Stimulated activated CD8-positive, alpha-beta memory T cell treated with anti-CD3 and anti-CD28 coated beads, Interleukin-15, amount 100 ng/mL, for 24 hours (primary cell): ENCODE results near the gene RAB43.
"Not testable (repeated sequence)": the region's sequence is repeated elsewhere in the genome, so short reads cannot be mapped to it uniquely, and the experiment has no call there.

Source experiments
- DNase-seq: peaks from one replicate; pipeline ENCODE4 v3.0.0-alpha.2; 2020; ENCODE audit warnings: low read depth

Gene RAB43

GRCh38 chr3:129121016-129121791 is 400 bp downstream of the RAB43 start:
- DNase-seq = no peak

GRCh38 chr3:129120254-129121004 is 1.2 kb downstream of the RAB43 start:
- DNase-seq = peak; percentile 54

DNA sequence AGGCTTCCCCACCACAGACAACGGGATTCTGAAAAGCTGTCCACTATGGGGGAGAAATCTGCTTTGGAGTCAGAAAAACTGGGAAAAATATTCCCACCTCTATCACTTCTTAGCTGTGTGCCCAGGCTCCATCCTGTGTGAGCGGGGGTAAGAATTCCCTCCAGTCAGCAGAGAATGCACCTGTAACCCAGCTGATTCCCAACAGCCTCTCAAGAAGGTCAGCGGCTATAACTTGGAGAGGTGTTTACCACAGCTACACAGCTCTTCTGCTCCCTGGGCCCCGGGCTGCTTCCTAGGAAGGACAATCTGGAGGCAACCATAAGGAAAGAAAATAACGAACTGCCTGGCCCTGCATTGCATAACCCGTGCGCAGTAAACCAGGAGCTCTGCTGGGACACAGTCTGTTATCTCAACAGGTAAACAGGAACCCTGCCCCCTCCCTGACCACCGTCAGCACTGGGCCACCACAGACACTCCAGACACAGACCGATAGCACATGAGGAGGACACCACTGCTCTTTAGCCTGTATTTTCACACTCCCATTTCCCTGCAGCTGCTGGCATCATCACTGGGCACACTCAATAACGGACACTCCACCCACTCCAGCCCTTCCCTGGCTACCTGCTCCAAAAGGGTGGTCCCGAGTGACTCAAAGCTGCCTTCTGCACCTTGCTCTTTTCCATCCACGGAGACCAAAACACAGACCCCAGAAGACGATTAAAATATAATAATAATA is 2.1 kb downstream of the RAB43 start:
- no peak for DNase-seq

- no peak for DNase-seq
Observed at GRCh38 chr3:129118745-129119144, 2.9 kb downstream of the RAB43 start.

DNA sequence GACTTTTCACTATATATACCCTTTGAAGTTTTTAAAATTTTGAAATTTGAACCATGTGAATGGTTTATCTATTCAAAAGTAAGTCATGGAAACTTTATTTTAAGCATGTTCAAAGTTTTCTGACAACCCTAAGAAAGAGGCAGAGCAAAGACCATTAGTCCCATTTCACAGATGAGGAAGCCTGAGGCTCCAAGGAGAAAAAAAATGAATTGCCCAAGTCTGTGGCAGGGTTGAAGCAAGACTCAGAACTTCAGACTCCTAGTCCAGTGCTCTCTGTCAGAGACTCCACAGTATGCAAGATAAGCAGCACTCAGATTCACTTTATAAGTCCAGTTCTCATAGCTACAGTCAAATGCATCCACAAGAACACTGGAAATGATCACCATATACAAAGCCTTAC is 4.5 kb downstream of the RAB43 start:
- DNase-seq = no peak

- no peak for DNase-seq
Observed at GRCh38 chr3:129116482-129116946, 5.1 kb downstream of the RAB43 start.

- no peak for DNase-seq
Observed at GRCh38 chr3:129114455-129114854, 7.1 kb downstream of the RAB43 start.

DNA sequence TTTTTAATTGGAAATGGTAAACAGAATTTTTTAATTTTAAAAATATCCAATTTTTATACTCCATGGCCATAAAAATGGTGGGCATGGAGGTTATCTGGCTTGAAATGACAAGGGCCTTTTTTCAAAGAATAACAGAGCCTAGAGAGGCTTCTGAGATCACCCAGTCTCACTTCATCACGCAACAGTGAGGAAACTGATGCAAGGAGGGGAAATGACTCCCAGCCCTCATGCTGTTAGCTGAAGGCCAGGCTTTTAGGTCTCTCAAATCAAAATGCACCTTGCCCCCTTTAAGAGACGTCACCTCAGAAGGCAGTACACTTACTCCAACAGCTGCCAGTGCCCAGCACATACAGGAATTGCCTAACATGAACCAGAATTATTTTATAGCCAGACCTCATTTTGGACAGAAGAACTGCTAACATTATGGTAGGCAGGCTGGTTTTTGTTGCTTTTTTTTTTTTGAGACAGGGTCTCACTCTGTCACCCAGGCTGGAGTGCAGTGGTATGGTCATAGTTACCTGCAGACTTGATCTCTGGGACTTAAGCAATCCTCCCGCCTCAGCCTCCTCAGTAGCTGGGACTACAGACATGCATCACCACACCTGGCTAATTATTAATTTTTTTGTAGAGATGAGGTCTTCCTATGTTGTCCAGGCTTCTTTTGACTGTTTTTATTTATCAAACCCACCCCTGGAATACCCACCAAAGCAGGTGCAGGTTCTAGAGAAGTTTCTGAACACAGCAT is 9.1 kb downstream of the RAB43 start:
- DNase-seq = no peak

- DNase-seq = not testable (repeated sequence)
Observed at GRCh38 chr3:129111076-129111780, 10.4 kb downstream of the RAB43 start.

GRCh38 chr3:129107793-129108192 is 13.8 kb downstream of the RAB43 start:
- DNase-seq = no peak

GRCh38 chr3:129106866-129107565 is 14.6 kb downstream of the RAB43 start:
- DNase-seq = no peak

- no peak for DNase-seq
Observed at GRCh38 chr3:129106320-129106719, 15.3 kb downstream of the RAB43 start.

- DNase-seq = no peak
Observed at GRCh38 chr3:129105862-129106261, 15.7 kb downstream of the RAB43 start.

DNA sequence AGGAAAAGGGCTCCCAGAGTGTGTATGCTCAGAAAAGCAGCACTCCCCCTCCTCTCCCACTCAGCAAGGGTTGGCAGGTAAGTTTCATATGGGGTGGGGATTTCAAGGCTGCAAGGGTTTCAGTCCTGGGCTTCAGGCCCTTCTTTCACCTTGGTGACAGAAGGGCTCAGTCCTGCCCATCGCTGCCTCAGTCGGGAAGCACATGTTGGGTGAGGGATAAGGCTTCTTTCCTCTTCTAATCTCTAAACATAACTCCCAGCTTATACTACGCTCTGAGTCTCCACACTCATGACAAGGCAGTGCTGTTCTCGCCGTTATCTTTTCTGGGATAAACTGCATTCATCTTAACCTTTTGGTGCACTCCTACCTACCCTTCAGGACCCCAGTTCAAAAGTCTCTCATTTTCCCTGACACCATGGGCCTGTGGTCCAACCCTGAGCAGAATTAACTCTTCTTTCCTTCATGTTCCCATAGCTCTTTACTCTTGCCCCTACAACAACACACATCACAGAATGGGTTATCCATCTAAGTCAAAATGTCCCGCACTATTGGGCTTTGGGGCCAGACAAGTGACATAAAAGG is 17.0 kb downstream of the RAB43 start:
- no peak for DNase-seq

GRCh38 chr3:129104051-129104450 is 17.6 kb downstream of the RAB43 start:
- no peak for DNase-seq

DNA sequence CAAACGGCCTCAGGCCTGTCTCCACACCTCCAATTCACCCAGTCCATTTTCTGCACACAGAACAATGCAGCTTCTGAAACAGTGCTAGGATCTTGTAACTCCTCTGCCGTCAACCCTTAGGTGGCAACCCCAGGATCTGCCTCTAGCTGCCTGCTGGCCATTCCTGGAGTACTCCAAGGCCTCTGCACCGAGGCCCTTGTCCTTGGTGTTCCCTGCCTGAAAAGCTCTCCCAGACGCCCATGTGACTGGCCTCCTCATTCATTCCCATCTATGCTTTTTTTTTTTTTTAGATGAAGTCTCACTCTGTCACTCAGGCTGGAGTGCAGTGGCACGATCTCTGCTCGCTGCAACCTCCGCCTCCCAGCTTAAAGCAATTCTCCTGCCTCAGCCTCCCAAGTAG is 18.3 kb downstream of the RAB43 start:
- DNase-seq = no peak

DNA sequence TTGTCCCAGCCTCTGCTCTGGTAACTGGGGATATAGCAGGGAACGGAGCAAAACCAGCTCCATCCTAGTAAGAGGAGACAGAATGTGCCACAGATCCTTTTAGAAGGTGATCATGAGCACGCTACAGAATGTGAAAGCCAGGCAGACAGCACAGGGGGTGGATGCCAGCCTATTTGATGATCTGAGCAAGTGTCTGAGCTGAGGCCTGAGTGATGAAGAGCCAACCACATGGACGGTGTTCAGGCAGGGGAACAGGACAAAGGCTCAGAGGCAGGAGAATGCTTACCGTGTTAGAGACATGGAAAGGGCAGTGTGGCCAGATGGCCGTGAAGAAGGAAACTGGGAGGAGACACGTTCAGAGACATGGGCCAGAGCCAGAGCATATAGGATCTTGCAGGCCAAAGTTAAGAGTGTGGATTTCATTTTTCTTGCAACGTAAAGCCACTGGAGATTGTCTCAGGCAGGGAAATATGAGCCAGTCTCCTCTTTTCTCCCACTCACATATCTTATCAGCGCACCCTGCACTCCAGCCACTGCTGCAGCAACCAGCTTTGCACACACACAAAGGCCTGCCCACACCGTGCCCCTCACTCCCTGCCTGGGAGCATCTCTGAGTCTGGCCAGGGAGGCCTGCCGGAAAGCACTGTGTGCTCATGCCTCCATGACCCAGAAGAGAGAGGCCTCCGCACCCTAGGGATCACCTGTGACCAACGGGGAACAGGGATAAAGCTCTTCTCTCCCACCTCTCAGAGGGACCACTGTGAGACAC is 20.1 kb downstream of the RAB43 start:
- DNase-seq = no peak

DNA sequence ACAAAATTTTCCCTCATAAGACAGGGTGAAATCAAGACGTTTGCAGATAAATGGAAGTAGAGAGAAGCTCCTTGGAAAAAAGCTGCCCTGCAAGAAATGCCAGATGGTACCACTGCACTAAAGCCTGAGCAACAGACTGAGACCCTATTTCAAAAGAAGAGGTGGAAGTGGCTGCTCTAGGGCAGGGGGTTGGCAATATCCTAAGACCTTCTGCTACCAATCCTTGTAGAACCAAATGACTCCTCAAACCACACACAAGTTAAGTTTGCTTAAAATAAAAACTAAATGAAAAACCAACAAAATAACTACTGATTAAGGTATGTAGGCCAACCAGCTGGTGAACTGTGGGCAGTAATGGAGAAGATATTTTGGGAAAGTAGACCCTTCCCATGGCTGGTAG is 21.3 kb downstream of the RAB43 start:
- no peak for DNase-seq

- no peak for DNase-seq
Observed at GRCh38 chr3:129095285-129095684, 26.3 kb downstream of the RAB43 start.

DNA sequence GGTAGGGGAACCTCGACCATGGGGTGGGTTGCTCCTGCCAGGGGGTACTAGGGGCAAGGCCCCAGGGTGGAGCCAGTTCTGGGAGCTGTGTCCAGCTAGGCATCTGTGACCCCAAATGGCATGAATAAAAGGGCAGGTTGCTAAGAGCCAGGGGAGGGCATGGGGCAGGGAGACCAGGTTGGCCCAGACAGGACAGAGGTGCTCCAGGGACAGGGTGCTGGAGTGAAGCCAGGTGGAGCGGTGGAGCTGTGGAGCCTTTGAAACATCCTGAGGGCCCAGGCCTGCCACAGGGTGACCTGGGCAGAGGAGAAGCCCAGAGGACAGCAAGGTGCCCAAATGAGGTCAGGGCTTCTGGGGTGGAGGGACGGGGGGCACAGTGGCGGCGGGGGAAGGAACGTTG is 33.3 kb downstream of the RAB43 start:
- not testable (repeated sequence) for DNase-seq
